Activated T-cell treated with anti-CD3 and anti-CD28 coated beads, Interleukin-2, amount 50 U/mL, for 72 hours (primary cell): Measurements from ENCODE around the gene EIF3F. TPM values are rescaled to one million over a fixed set of nuclear protein-coding genes. Genes with fewer than 3 reads are reported as not detected.

Source experiments
- ATAC-seq, 2 donors: fragments of 150-1000 bp; cut with Tn5 transposase; replicated peaks in 1 of 2; 2 replicates each; pipeline ENCODE4 v1.10.0; 2021; ENCODE audit warnings: moderate library complexity in 2 of 2, mild to moderate bottlenecking in 1 of 2
- DNase-seq, 2 donors: peaks; one replicate each; pipeline ENCODE4 v3.0.0; 2021 to 2022; ENCODE audit warnings: mixed read lengths in 1 of 2
- H3K27ac Mint-ChIP-seq: one replicate; pipeline ENCODE4 v1.8.0; 2022; ENCODE audit warnings: mild to moderate bottlenecking, moderate library complexity, mixed read lengths
- H3K27me3 Mint-ChIP-seq: one replicate; pipeline ENCODE4 v1.8.0; 2022; ENCODE audit warnings: low read depth, mixed read lengths
- H3K36me3 Mint-ChIP-seq, 2 donors: one replicate each; pipeline ENCODE4 v1.8.0; 2022; ENCODE audit warnings: mixed read lengths in 2 of 2, mild to moderate bottlenecking in 1 of 2; ENCODE audit not compliant: insufficient read depth in 2 of 2
- H3K4me1 Mint-ChIP-seq: one replicate; pipeline ENCODE4 v1.8.0; 2022; ENCODE audit warnings: low read depth, mixed read lengths
- H3K4me3 Mint-ChIP-seq, 2 donors: one replicate each; pipeline ENCODE4 v1.8.0; 2022; ENCODE audit warnings: mild to moderate bottlenecking in 2 of 2, mixed read lengths in 2 of 2, moderate library complexity in 2 of 2
- H3K9me3 Mint-ChIP-seq, 2 donors: one replicate each; pipeline ENCODE4 v1.8.0; 2022; ENCODE audit warnings: mixed read lengths in 2 of 2
- total RNA-seq, 2 donors: library from RNA; stranded (reverse); gene quantifications; one replicate each; pipeline ENCODE4 v1.2.3, GENCODE V29; 2022

EIF3F gene
- total RNA-seq, 2 donors from 2014 or later = 287 to 325 TPM

- ATAC-seq = no peak
- DNase-seq = no peak
- H3K27me3 Mint-ChIP-seq = no peaks in the 10 kb centered on the region
- no peak overlapping the region for H3K4me3 Mint-ChIP-seq
- no peaks in the 10 kb centered on the region for H3K9me3 Mint-ChIP-seq
- H3K4me1 Mint-ChIP-seq = no peaks in the 10 kb centered on the region
- H3K27ac Mint-ChIP-seq = no peak overlapping the region
- H3K36me3 Mint-ChIP-seq = peaks cover 0 to 11% of the 10 kb centered on the region in 2 donors
Measured at GRCh38 chr11:8002676-8003075, 15.5 kb downstream of the EIF3F start.

GRCh38 chr11:8003187-8003586, 16.1 kb downstream of the EIF3F start:
- Mint-ChIP-seq H3K27me3 (no peaks in the 10 kb centered on the region), H3K4me3 (no peak overlapping the region), H3K27ac (no peak overlapping the region), H3K9me3 (no peaks in the 10 kb centered on the region), H3K36me3 (peaks cover 0 to 10% of the 10 kb centered on the region in 2 donors), H3K4me1 (no peaks in the 10 kb centered on the region)
- DNase-seq (no peak), ATAC-seq (no peak)

- no peak for ATAC-seq
- DNase-seq = no peak
- no peak overlapping the region for H3K4me3 Mint-ChIP-seq
- H3K9me3 Mint-ChIP-seq = no peaks in the 10 kb centered on the region
- H3K27me3 Mint-ChIP-seq = no peaks in the 10 kb centered on the region
- no peak overlapping the region for H3K27ac Mint-ChIP-seq
- no peaks in the 10 kb centered on the region for H3K4me1 Mint-ChIP-seq
- H3K36me3 Mint-ChIP-seq = peaks cover 0 to 5% of the 10 kb centered on the region in 2 donors
Measured at GRCh38 chr11:8004008-8004407, 16.9 kb downstream of the EIF3F start.

- Mint-ChIP-seq H3K4me1 (no peaks in the 10 kb centered on the region), H3K9me3 (no peaks in the 10 kb centered on the region), H3K27me3 (peaks cover 7% of the 10 kb centered on the region), H3K4me3 (no peak overlapping the region), H3K27ac (no peak overlapping the region), H3K36me3 (no peaks in the 10 kb centered on the region)
- DNase-seq (no peak), ATAC-seq (no peak)
Measured at GRCh38 chr11:8005556-8005955, 18.4 kb downstream of the EIF3F start.

GRCh38 chr11:8006349-8006977, 19.3 kb downstream of the EIF3F start:
- no peaks in the 10 kb centered on the region for H3K4me1 Mint-ChIP-seq
- peak; percentile 45 to 46 for DNase-seq
- no peak overlapping the region for H3K27ac Mint-ChIP-seq
- ATAC-seq = peak; percentile 80 to 81
- H3K4me3 Mint-ChIP-seq = no peak overlapping the region
- no peaks in the 10 kb centered on the region for H3K36me3 Mint-ChIP-seq
- no peaks in the 10 kb centered on the region for H3K9me3 Mint-ChIP-seq
- peaks cover 7% of the 10 kb centered on the region for H3K27me3 Mint-ChIP-seq

GRCh38 chr11:8008212-8008611, 21.1 kb downstream of the EIF3F start:
- ATAC-seq (no peak), DNase-seq (no peak)
- Mint-ChIP-seq H3K4me1 (no peaks in the 10 kb centered on the region), H3K27me3 (peaks cover 7% of the 10 kb centered on the region), H3K36me3 (no peaks in the 10 kb centered on the region), H3K9me3 (no peaks in the 10 kb centered on the region), H3K4me3 (no peak overlapping the region), H3K27ac (no peak overlapping the region)

GRCh38 chr11:8009856-8010255, 22.7 kb downstream of the EIF3F start:
- Mint-ChIP-seq H3K4me1 (no peaks in the 10 kb centered on the region), H3K27me3 (peaks cover 16% of the 10 kb centered on the region), H3K27ac (no peak overlapping the region), H3K4me3 (no peak overlapping the region), H3K36me3 (no peaks in the 10 kb centered on the region), H3K9me3 (no peaks in the 10 kb centered on the region)
- ATAC-seq (no peak), DNase-seq (no peak)

- Mint-ChIP-seq H3K4me3 (no peak overlapping the region), H3K9me3 (no peaks in the 10 kb centered on the region), H3K27me3 (peaks cover 27% of the 10 kb centered on the region), H3K36me3 (no peaks in the 10 kb centered on the region), H3K27ac (no peak overlapping the region), H3K4me1 (no peaks in the 10 kb centered on the region)
- DNase-seq (no peak), ATAC-seq (no peak)
Measured at GRCh38 chr11:8011371-8011770, 24.2 kb downstream of the EIF3F start.

- H3K9me3 Mint-ChIP-seq = no peaks in the 10 kb centered on the region
- DNase-seq (no peak), ATAC-seq (no peak)
- H3K27me3 Mint-ChIP-seq = peaks cover 33% of the 10 kb centered on the region
- no peak overlapping the region for H3K4me3 Mint-ChIP-seq
- no peak overlapping the region for H3K27ac Mint-ChIP-seq
- H3K4me1 Mint-ChIP-seq = no peaks in the 10 kb centered on the region
- H3K36me3 Mint-ChIP-seq = no peaks in the 10 kb centered on the region
Measured at GRCh38 chr11:8011981-8012444, 24.9 kb downstream of the EIF3F start.

GRCh38 chr11:8013833-8014232, 26.7 kb downstream of the EIF3F start:
- Mint-ChIP-seq H3K36me3 (no peaks in the 10 kb centered on the region), H3K9me3 (no peaks in the 10 kb centered on the region), H3K27ac (no peak overlapping the region), H3K4me1 (peaks cover 6% of the 10 kb centered on the region), H3K4me3 (no peak overlapping the region), H3K27me3 (peaks cover 48% of the 10 kb centered on the region)
- ATAC-seq (no peak), DNase-seq (no peak)

GRCh38 chr11:8015753-8016239, 28.7 kb downstream of the EIF3F start:
- peaks cover 15% of the 10 kb centered on the region for H3K4me1 Mint-ChIP-seq
- no peak overlapping the region for H3K4me3 Mint-ChIP-seq
- H3K36me3 Mint-ChIP-seq = peaks cover 0 to 2% of the 10 kb centered on the region in 2 donors
- DNase-seq = no peak
- no peak for ATAC-seq
- H3K27ac Mint-ChIP-seq = no peak overlapping the region
- H3K27me3 Mint-ChIP-seq = peaks cover 51% of the 10 kb centered on the region
- no peaks in the 10 kb centered on the region for H3K9me3 Mint-ChIP-seq

GRCh38 chr11:8016440-8016839, 29.3 kb downstream of the EIF3F start:
- Mint-ChIP-seq H3K27ac (no peak overlapping the region), H3K4me3 (no peak overlapping the region), H3K9me3 (no peaks in the 10 kb centered on the region), H3K4me1 (peaks cover 15% of the 10 kb centered on the region), H3K36me3 (peaks cover 0 to 2% of the 10 kb centered on the region in 2 donors), H3K27me3 (peaks cover 54% of the 10 kb centered on the region)
- ATAC-seq = no peak
- no peak for DNase-seq

- no peak overlapping the region for H3K4me3 Mint-ChIP-seq
- H3K4me1 Mint-ChIP-seq = peaks cover 15% of the 10 kb centered on the region
- DNase-seq (no peak), ATAC-seq (no peak)
- H3K27me3 Mint-ChIP-seq = peaks cover 57% of the 10 kb centered on the region
- H3K27ac Mint-ChIP-seq = no peak overlapping the region
- no peaks in the 10 kb centered on the region for H3K9me3 Mint-ChIP-seq
- peaks cover 0 to 2% of the 10 kb centered on the region in 2 donors for H3K36me3 Mint-ChIP-seq
Measured at GRCh38 chr11:8017071-8017470, 29.9 kb downstream of the EIF3F start.

GRCh38 chr11:8017894-8018483, 30.9 kb downstream of the EIF3F start:
- H3K27me3 Mint-ChIP-seq = peaks cover 63% of the 10 kb centered on the region
- H3K4me1 Mint-ChIP-seq = peaks cover 15% of the 10 kb centered on the region
- H3K4me3 Mint-ChIP-seq = peak overlapping the region; percentile 70 to 85
- DNase-seq (no peak), ATAC-seq (no peak)
- peaks cover 0 to 2% of the 10 kb centered on the region in 2 donors for H3K36me3 Mint-ChIP-seq
- H3K27ac Mint-ChIP-seq = no peak overlapping the region
- H3K9me3 Mint-ChIP-seq = no peaks in the 10 kb centered on the region
